SW 1271 (cell line): ENCODE measurements around the gene CMKLR1.

Experiments
- DNase-seq, 2 experiments: peaks; one replicate each; lab custom pipeline; 2025; lab: John Stamatoyannopoulos, UW

Gene CMKLR1

GRCh38 chr12:108260969-108261368 lies 78.1 kb downstream of the CMKLR1 start:
- DNase-seq: no peak

GRCh38 chr12:108260039-108260438 lies 79.1 kb downstream of the CMKLR1 start:
- no peak for DNase-seq

DNA sequence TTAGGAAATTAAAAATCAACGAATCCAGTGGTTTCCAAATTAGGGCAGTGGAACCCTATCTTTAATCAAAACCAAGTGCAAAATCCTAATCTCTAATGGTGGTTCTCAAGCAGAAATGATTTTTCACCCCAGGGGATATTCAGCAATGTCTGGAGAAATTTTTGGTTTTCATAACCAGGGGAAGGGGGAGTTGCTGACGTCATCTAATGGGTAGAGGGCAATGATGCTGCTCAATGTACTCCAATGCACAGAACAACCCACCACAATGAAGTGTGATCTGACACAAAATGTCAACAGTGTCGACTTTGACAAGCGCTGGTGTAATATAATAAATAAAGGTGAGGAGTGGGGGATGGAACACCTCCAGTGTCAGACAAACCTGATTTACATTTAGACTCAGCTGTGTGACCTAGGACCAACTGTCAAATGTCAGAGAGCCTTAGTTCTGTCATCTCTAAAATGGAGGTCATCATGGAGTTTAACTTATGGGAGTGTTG lies 81.5 kb downstream of the CMKLR1 start:
- DNase-seq: no peak

DNA sequence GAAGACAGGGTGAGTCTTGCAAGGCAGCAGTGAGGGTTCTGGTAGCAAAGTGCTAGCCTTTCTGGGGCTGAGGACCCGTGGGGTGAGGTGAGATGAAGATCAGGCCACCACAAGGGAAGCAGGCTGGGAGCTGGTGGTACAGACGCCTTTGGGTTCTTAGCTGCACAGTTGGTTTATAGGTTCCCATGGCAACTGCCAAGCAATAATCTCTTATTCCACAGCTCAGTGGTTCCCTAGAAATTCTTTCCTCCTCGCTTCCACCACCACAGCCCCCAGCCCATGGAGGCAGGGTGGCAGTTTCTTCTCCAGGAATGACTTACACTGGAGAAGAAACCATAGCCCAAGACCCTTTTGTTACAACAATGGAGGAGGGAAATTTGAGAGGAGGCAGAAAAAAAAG lies 82.1 kb downstream of the CMKLR1 start:
- DNase-seq: no peak

DNA sequence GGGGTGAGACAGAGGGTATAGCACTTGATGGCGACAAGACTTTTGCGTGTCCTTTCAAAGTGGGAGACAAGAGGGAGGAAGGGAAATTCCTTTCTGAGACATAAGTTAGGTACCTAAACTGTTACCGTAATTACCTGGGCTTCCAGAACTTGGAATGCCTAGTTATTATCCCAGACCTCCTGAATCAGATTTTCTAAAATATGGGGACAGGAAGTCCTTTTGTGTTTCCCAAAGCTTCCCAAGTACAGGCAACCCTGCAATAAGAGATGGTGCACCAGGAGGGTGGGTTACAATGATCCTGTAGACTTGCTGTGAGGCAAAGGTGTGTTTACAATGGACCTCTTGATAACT lies 83.9 kb downstream of the CMKLR1 start:
- DNase-seq: no peak

- DNase-seq: no peak
These were observed 84.4 kb downstream of the CMKLR1 start for GRCh38 chr12:108254517-108255251.

DNA sequence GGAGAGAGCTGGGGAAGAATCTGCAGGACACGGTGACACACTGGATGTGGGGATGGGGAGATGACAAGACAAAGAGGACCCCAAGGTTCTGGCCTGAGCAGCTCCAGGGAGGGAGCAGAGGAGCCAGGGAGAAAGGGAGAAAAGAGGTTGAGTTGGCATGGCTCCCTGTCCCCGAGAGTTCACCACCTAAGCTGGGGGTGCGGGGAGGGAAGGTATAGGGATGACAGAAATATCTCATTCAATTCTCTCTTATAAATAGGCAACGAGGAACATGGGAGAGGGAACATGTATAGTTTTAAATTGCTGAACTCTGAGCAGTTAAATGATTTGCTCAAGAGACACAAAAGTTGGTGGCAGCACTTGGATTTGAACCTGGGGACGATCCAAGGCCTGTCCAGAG lies 85.1 kb downstream of the CMKLR1 start:
- DNase-seq: no peak

DNA sequence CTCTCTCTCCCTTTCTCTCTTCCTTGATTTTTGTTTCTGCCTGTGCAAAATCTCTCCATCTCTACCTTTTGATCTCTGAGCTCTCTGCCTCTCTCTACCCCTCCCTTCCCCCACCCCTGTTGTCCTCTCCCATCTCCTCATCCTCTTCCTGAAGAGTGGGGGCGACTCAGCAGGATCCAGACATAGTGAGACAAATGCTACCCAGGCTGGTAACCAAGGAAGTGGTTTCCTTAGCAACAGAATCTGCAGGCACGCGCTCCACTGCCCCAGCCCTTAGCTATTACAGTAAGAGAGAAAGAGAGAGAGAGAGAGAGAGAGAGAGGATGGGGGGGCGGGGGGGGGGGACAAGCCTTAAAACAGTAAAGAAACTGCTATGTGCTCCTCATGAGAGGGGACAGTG lies 85.6 kb downstream of the CMKLR1 start:
- no peak for DNase-seq

- DNase-seq: no peak
These were observed 86.6 kb downstream of the CMKLR1 start for GRCh38 chr12:108252523-108252922.

- no peak for DNase-seq
These were observed 91.1 kb downstream of the CMKLR1 start for GRCh38 chr12:108248011-108248410.

GRCh38 chr12:108247130-108247529 lies 92.0 kb downstream of the CMKLR1 start:
- DNase-seq: no peak

- DNase-seq: no peak
These were observed 97.0 kb downstream of the CMKLR1 start for GRCh38 chr12:108241986-108242703.

DNA sequence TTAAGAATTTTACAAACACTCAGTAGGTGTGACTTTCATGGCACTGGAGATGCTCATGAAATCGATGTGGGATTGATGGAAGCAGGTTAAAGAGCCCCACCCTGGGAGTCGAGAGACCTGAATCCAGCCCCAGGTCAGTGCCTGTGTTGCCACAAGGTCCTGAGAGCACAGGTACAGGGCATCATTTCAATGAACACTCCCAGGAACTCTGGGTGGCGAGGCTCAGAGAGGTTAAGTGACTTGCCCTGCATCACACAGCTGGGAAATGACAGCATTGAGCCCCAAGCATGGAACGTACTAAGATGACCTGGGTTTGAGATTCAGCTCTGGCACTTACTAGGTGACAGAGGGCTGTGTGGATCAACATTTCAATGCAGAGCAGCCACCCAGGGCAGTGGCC lies 98.2 kb downstream of the CMKLR1 start:
- DNase-seq: no peak

GRCh38 chr12:108240027-108240785 lies 98.9 kb downstream of the CMKLR1 start:
- DNase-seq: no peak

DNA sequence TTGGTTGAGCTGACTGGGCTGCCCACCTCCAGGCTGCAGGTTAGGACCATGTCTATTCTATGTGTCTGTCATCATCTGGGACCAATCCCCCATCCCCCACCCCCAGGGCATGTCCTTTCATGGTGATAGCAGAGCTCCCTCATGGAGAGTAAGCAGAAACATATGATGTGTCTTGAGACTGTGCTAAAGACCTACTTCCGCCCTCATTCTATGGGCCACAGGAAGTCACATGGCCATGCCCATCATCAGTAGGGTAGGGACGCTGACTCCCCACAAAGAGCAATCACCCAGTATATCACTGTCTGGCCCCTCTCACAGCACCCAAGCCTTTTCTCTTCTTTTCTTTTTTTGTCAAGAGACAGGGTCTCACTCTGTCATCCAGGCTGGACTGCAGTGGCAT lies 99.7 kb downstream of the CMKLR1 start:
- no peak for DNase-seq

GRCh38 chr12:108238474-108238873 lies 100.6 kb downstream of the CMKLR1 start:
- DNase-seq: no peak
